ENCODE measurements around the gene ASPSCR1. TPM values are rescaled to one million over a fixed set of nuclear protein-coding genes. Genes with fewer than 3 reads are reported as not detected.

ASPSCR1 gene
- total and polyA plus RNA-seq, 2 of the 13 experiments (the other 11 are each of a cell fraction or from before 2014, with no cell fraction given) = 274 to 314 TPM

DNA sequence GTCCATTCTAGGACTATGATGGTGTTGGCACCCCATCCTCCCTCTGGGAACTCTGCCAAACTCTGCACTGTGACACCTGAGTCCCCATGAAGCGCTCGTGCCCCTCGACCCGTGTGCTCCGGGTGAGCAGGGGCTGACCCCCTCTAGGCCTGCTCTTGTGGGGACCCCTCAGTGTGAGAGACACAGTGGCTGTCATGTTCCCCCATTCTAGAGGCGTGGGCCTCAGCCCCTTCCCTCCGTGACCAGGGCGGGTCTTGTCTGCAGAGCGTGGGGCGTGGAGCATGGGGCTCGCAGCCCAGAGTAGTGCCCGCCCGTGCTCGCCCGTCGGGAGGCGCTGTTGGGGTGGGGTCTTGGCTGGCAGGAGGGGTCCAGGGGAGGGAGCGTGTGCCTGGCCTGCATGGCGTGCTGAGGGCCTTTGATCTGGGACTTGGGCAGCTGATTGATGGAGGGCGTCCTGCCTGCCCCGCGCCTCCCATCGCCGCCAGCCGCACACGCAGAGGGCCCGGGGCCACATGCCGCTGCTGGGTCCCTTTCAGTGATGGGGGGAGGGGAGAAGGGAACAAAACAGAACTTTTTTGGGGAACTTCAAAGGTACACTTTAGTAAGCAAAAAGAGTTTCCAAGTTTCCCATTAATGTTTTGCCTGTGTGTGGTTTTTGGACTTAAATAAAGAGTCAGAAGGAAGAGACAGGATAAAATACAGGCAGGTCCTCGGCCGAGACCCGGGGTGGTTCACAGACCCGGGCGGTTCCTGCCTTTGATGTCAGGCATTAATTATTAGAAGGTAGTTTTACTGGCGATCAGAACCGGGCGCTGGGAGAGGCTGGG, 22.8 kb downstream of the ASPSCR1 start (continued):
- TF ChIP-seq ZNF749 (CRISPR knock-in tag; IDR thresholded peaks at IDR 0.05; ENCODE audit: borderline replicate concordance) (no peak; the same call in 1 of the 2 replicates), PRMT3 (CRISPR knock-in tag; IDR thresholded peaks at IDR 0.05; ENCODE audit: borderline replicate concordance, low read depth) (peak; percentile 54; the same call in 1 of the 2 replicates), NFE2L2 (IDR thresholded peaks at IDR 0.05; ENCODE audit: low read length) (no peak), AGO1 (IDR thresholded peaks at IDR 0.05; ENCODE audit: low read depth, low read length, poor library complexity, severe bottlenecking) (peak; percentile 43), DNMT3B (CRISPR knock-in tag; conservative IDR thresholded peaks at IDR 0.05) (peak; percentile 56; the same call in 1 of the 2 replicates), ZKSCAN5 (CRISPR knock-in tag; IDR thresholded peaks at IDR 0.05) (peak; percentile 52), SIX4 (CRISPR knock-in tag; IDR thresholded peaks at IDR 0.05) (no peak), MXI1 (IDR thresholded peaks at IDR 0.05; ENCODE audit: borderline replicate concordance, low read depth, low read length) (peak; percentile 31; the same call in 1 of the 3 replicates), CBX2 (IDR thresholded peaks at IDR 0.05; ENCODE audit: low read depth, low read length) (no peak), CBX2 (CRISPR knock-in tag; IDR thresholded peaks at IDR 0.05; ENCODE audit: low read depth) (0 out of 2 replicates have a peak, but pooled peaks have one; percentile 12), CEBPB (IDR thresholded peaks at IDR 0.05; ENCODE audit: borderline replicate concordance, low read depth, low read length) (no peak), RARG (CRISPR knock-in tag; IDR thresholded peaks at IDR 0.05; ENCODE audit: low read depth) (no peak), ZNF558 (CRISPR knock-in tag; IDR thresholded peaks at IDR 0.05; ENCODE audit: borderline replicate concordance) (peak; percentile 87; the same call in 1 of the 2 replicates), ATM (IDR thresholded peaks at IDR 0.05; ENCODE audit: borderline replicate concordance) (no peak), HIVEP1 (CRISPR knock-in tag; IDR thresholded peaks at IDR 0.05) (no peak)
- TF ChIP-seq, protein P1, sequence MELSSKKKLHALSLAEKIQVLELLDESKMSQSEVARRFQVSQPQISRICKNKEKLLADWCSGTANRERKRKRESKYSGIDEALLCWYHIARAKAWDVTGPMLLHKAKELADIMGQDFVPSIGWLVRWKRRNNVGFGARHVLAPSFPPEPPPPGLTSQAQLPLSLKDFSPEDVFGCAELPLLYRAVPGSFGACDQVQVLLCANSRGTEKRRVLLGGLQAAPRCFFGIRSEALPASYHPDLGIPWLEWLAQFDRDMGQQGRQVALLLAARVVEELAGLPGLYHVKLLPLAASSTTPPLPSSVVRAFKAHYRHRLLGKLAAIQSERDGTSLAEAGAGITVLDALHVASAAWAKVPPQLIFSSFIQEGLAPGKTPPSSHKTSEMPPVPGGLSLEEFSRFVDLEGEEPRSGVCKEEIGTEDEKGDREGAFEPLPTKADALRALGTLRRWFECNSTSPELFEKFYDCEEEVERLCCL (CRISPR knock-in tag; IDR thresholded peaks at IDR 0.05; ENCODE audit: borderline replicate concordance) = peak; percentile 18; the same call in 1 of the 2 replicates
- TF ChIP-seq, protein P2, sequence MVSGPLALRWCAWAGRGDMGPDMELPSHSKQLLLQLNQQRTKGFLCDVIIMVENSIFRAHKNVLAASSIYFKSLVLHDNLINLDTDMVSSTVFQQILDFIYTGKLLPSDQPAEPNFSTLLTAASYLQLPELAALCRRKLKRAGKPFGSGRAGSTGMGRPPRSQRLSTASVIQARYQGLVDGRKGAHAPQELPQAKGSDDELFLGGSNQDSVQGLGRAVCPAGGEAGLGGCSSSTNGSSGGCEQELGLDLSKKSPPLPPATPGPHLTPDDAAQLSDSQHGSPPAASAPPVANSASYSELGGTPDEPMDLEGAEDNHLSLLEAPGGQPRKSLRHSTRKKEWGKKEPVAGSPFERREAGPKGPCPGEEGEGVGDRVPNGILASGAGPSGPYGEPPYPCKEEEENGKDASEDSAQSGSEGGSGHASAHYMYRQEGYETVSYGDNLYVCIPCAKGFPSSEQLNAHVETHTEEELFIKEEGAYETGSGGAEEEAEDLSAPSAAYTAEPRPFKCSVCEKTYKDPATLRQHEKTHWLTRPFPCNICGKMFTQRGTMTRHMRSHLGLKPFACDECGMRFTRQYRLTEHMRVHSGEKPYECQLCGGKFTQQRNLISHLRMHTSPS (CRISPR knock-in tag; IDR thresholded peaks at IDR 0.05; ENCODE audit: low read depth) = peak; percentile 86
- TF ChIP-seq, protein P3, sequence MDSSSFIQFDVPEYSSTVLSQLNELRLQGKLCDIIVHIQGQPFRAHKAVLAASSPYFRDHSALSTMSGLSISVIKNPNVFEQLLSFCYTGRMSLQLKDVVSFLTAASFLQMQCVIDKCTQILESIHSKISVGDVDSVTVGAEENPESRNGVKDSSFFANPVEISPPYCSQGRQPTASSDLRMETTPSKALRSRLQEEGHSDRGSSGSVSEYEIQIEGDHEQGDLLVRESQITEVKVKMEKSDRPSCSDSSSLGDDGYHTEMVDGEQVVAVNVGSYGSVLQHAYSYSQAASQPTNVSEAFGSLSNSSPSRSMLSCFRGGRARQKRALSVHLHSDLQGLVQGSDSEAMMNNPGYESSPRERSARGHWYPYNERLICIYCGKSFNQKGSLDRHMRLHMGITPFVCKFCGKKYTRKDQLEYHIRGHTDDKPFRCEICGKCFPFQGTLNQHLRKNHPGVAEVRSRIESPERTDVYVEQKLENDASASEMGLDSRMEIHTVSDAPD (CRISPR knock-in tag; IDR thresholded peaks at IDR 0.05) = 0 out of 2 replicates have a peak, but pooled peaks have one; percentile 25
- TF ChIP-seq, protein P4, sequence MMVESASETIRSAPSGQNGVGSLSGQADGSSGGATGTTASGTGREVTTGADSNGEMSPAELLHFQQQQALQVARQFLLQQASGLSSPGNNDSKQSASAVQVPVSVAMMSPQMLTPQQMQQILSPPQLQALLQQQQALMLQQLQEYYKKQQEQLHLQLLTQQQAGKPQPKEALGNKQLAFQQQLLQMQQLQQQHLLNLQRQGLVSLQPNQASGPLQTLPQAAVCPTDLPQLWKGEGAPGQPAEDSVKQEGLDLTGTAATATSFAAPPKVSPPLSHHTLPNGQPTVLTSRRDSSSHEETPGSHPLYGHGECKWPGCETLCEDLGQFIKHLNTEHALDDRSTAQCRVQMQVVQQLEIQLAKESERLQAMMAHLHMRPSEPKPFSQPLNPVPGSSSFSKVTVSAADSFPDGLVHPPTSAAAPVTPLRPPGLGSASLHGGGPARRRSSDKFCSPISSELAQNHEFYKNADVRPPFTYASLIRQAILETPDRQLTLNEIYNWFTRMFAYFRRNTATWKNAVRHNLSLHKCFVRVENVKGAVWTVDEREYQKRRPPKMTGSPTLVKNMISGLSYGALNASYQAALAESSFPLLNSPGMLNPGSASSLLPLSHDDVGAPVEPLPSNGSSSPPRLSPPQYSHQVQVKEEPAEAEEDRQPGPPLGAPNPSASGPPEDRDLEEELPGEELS (CRISPR knock-in tag; IDR thresholded peaks at IDR 0.05) = no peak; the same call in 1 of the 2 replicates
- TF ChIP-seq, protein P5, sequence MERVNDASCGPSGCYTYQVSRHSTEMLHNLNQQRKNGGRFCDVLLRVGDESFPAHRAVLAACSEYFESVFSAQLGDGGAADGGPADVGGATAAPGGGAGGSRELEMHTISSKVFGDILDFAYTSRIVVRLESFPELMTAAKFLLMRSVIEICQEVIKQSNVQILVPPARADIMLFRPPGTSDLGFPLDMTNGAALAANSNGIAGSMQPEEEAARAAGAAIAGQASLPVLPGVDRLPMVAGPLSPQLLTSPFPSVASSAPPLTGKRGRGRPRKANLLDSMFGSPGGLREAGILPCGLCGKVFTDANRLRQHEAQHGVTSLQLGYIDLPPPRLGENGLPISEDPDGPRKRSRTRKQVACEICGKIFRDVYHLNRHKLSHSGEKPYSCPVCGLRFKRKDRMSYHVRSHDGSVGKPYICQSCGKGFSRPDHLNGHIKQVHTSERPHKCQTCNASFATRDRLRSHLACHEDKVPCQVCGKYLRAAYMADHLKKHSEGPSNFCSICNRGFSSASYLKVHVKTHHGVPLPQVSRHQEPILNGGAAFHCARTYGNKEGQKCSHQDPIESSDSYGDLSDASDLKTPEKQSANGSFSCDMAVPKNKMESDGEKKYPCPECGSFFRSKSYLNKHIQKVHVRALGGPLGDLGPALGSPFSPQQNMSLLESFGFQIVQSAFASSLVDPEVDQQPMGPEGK (CRISPR knock-in tag; IDR thresholded peaks at IDR 0.05) = peak; percentile 96
